GM18909 (cell line): Measurements from ENCODE around the gene CIITA.
A peak's percentile ranks its signal among the peaks of the same experiment; 100 is the strongest.

ENCODE experiments used
- ATAC-seq: cut with Tn5 transposase; IDR thresholded peaks from one replicate; pipeline ENCODE4 v1.9.1; 2021; ENCODE audit warnings: mild to moderate bottlenecking; ENCODE audit not compliant: unreplicated experiment, poor library complexity

CIITA gene

DNA sequence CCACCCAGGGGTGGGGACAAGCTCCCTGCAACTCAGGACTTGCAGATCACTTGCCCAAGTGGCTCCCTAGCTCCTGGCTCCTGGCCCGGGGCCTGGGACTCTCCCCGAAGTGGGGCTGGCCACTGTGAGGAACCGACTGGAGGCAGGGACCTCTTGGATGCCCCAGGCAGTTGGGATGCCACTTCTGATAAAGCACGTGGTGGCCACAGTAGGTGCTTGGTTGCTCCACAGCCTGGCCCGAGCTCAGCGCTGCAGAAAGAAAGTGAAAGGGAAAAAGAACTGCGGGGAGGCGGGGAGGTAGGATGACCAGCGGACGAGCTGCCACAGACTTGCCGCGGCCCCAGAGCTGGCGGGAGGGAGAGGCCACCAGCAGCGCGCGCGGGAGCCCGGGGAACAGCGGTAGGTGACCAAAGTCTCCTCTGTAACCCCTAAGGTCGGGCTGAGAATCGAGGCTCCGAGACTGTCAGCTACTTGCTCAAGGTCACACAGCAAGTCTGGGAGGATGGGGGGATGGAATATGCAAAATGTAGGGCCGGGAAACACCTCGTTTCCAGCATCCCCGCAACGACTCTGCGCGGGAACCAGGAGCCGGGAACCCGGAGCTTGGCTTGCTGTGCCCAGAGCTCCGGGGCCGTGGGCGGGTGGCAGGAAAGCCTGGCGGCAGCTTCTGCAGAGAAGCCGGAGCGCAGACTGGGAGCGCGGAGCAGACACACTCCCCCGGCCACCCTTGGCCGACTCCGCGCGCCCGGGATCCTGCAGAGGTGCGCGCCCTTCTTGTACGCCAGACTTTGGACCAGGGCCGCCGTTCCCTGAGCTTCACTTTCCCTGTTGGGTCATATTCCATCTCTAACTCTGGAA is 1.9 kb downstream of the CIITA start:
- peak; percentile 33 for ATAC-seq

DNA sequence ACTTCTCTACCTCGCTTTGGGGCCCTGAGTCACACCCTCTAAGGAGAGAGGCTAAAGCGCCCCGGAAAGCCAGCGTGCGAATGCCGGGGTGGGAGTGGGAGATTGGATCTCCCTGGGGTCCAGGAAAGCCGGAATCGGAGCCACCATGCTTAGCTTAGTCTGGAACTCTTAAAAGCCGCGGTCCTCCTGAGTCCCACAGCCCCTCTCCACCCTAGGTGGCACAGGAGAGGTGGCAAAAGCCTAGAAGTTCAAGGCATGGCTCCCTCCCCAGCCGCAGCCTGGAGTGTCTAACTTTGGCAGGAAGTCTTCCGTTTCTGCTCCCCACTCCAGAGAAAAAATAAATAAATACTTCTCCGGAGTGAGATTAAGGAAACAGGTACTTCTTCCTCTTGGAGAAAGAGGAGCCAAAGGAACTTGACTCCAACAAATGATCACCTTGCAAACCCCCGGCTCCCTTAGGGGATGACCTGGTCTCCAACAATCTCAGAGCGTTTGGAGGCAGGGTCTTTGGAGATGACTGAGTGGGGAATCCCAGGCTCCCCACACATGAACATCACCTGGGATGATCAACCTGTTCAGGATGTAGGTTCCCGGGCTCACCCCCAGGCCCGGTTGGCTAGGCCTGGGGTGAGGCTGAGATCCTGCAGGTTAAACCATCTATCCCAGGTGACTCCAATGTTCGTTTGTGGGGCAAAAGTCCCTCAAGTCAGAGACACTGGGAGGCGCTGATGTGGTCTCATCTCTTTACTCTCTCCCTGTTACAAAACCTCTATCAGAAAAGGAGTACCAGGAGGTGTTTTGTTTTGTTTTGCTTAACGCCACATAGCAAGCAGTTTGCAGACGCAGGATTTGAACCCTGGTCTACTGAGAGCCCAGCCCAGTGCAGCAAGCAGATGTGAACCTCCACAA is 2.9 kb downstream of the CIITA start:
- no peak for ATAC-seq

DNA sequence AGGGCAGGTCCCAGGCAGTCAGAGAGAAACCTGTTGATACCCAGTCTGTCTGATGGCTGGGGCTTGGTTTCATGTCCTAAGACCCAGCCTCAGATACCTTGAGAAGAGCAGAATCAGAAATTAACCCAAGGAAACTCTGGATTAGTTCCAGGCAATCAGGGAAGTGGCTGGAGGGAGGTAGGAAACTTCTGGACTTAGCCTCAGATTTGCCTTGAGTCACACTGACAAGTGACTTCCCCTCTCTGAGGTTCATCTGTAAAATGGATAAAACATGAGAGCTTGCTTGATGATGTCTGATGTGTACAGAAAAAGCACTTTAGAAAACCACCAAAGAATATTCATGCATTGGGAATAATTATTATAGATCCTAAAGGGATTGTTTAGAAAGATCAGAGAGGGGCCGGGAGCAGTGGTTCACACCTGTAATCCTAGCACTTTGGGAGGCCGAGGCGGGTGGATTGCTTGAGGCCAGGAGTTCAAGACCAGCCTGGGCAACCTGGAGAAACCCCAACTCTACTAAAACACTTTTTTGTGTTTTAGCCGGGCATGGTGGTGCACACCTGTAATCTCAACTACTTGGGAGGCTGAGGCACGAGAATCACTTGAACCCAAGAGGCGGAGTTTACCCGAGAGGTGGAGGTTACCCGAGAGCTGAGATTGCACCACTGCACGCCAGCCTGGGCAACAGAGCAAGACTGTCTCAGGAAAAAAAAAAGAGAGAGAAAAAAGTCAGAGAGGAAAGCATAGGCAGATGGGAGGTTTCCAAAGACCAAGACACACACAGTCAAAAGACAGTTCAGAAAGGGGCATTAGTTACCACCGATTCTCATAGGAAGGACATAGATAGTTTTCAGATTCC is 3.8 kb downstream of the CIITA start:
- no peak for ATAC-seq

DNA sequence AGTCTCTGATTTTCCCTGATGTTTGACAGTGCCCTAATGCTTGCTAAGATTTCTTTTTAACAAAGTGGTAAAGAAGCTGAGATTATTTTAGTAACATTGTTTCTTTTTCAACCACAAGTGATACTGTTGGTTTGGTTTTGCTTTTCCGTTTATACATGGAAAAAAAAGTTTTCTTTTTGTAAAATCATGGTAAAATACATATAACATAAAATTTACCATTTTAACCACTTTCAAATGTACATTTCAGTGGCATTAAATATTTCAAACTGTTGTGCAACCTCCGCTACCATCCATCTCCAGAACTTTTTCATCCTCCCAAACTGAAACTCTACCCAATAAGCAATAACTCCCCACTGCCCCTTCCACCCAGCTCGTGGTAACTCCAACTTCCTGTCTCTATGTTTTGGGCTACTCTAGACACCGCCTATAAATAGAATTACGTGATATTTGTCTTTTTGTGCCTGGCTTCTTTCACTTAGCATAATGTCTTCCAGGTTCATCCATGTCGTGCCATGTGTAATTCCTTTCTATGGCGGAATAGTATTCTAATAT is 4.6 kb downstream of the CIITA start:
- ATAC-seq = no peak

DNA sequence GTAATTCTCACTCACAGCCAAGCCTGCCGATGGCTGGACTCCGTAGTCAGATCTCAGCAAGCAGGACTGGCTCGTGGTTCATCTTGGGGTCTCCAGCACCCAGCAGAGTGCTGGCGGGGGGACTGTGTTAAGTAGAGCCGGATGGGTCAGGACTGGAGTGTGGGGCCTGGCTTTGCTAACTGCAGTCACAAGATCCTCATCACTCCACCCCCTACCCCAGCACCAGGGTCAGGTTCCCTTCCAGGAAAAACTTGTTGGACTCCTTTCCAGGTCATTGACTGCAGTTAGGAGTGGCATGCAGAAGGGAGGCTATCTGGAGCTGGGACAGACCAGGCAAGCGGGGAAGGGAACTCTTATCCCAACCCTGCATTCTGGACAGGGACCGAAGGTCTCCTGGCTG is 6.0 kb downstream of the CIITA start:
- no peak for ATAC-seq

DNA sequence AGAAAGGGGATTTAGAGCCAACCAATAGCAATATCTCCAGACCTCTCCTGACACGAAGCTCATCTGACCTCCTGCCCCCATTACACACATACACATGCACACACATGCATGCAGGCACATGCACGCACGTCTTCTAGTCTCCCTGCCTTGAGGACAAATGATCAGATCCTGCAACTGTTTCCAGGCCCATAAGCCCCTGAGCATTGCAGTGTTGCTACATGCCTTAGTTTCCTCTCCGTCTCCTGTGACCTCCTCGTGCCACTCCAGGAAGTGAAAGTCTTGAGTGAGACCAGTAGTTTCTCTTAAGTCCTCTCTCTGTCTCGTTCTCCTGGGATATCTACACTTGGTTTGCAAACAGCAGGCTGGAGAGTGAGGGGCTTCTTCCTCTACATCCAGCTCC is 8.2 kb downstream of the CIITA start:
- ATAC-seq = peak; percentile 35

DNA sequence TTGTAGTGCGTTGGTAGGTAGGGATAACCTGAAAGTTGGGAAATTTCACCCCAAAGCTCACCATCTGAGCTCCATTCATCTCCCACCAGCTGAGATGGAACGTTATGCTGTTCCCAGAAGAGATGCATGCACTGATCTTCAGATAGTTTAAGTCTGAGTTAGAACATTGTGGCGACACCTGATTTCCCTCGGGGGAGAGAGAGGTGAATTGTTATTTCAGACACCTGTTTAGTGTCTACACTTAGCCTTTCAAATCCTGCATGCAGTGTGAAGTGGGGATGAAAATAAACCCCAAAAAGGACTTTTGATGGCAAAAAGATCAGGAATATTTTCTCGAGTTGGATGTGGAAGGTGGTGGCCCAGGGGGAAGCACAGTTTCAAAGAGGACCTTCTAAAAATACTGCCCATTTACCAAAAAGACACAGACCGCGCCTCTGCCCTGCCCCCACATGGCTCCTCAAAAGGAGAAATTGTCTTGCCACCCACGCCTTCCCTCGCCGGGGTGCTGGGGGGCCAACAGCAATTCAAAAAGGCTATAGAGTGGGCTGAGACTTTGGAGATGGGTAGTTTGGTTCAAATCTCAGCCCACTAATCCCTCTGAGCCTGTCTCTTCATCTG is 11.4 kb downstream of the CIITA start:
- ATAC-seq = no peak

DNA sequence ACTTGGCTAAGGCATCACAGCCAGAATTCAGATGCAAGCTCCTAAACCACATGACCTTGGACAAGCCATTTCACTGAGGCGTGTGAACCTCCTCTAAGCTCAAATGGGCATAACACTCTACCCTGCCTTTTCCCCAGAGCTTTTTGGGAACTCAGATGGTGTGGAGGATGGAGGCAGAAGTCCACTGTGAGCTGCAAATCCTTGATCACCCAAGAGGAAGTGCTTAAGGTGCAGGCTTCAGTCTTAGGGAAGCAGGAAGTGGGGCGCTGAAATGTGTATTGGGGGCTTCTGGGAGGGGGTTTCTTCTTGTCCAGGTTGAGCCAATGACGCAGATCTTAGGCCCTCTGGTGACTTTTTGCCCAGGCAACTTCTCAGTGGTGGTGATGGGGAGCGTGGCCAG is 12.9 kb downstream of the CIITA start:
- ATAC-seq = no peak

DNA sequence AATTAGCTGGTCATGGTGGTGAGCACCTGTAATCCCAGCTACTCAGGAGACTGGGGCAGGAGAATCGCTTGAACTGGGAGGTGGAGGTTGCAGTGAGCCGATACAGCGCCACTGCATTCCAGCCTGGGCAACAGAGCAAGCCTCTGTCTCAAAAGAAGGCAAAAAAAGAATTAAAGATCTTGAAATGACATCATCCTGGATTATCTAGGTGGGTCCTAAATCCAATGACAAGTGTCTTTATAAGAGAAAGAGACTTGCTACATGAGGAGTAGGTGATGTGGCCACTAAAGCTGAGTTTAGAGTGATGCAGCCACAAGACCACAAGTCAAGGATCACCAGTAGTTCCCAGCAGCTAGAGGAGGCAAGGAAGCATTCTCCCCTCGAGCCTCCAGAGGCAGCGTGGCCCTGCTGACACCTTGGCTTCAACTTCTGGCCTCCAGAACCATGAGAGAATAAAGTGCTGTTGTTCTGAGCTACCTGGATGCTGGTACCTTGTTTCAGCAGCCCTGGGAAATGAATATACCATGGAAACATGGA is 15.8 kb downstream of the CIITA start:
- no peak for ATAC-seq

DNA sequence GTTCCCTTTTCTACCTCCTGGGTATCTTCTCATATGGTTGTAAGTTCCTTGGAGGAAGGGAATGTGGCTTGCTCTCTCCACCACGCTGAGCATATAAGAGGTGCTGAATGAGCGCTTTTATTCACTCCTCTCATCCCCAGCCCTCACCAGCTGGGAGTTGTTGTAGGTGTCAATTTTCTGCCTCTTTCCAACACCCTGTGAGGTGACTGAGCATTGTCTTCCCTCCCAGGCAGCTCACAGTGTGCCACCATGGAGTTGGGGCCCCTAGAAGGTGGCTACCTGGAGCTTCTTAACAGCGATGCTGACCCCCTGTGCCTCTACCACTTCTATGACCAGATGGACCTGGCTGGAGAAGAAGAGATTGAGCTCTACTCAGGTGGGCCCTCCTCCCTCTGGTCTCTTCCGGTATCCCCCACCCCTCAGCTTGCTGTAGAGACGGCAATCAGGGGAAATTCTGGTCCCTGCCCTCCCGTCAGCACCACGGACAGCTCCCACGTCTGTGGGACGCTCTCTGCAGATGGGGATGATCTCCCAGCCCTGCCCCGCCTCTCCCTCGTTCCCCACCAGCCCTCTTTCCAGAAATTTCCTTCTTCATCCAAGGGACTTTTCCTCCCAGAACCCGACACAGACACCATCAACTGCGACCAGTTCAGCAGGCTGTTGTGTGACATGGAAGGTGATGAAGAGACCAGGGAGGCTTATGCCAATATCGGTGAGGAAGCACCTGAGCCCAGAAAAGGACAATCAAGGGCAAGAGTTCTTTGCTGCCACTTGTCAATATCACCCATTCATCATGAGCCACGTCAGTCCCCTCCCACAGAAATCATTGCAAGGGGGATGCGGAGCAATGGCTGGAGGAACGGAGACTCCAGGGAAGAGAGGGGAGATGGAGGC is 18.3 kb downstream of the CIITA start:
- no peak for ATAC-seq

DNA sequence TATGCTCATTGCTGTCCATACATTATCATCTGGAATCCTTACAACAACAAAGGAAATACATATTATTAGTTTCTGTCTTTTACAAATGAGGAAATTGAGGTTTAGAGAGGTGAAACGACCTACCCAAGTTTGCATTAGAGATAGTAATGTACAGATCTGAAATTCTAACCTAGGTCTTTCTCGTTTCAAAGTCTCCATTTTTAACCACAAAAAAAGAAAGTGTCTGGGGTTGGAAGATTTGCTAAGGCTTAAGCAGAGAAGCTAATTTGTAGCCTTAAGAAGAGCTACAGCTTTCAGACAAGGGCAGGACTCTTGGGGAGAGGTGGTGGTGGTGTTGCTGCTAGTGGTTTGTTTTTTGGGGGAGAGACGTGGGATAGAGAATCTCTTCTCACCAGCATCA is 19.2 kb downstream of the CIITA start:
- no peak for ATAC-seq

DNA sequence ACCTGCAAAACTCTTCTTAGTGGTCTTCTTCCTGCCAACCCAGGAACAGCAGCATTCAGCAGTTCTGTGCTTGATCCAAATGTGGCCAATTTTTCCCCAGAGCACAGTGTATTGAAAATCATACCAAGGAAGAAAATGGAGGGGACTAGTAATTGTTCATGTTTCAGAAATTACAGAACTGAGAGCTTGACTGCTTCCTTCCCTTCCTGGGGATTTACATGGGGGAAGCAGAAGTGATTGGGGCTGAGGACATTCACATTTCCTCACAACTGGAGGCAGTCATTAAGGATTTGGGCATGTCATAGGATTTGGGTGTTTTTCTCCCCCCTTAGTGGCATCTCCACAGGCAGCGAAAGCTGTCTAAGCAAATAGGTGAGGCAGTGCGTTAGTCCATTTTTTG is 19.7 kb downstream of the CIITA start:
- no peak for ATAC-seq

DNA sequence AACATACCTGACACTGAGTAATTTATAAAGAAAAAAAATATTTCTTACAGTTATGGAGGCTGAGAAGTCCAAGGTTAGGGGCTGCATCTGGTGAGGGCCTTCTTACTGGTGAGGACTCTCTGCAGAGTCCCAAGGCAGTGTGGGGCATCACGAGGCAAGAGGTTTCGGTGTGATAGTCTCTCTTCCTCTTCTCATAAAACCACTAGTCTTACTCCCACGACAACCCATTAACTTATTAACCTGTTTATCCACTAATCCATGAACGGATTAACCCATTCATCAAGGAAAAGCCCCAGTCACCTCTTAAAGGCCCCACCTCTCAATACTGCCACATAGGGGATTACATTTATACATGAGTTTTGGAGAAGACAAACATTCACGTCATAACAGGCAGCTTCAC is 20.1 kb downstream of the CIITA start:
- peak; percentile 75 for ATAC-seq

DNA sequence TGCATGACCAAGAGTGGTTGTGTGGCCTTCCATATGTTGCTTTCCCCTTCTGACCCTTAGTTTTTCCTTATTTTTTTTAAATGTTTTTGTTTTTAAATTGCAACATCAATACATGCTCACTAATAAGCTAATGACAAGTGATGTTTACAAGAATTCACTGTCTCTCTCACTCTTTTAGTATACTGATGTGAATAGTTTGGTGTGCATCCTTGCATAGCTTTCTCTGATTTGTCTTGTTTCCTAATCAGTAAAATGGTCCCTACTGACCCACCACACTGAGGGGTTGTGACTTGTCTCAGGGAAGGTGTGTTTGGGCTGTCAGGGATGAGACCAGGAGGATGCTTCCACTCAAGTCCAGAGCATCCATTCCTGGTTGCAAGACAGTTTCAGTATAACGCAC is 26.0 kb downstream of the CIITA start:
- ATAC-seq = no peak

DNA sequence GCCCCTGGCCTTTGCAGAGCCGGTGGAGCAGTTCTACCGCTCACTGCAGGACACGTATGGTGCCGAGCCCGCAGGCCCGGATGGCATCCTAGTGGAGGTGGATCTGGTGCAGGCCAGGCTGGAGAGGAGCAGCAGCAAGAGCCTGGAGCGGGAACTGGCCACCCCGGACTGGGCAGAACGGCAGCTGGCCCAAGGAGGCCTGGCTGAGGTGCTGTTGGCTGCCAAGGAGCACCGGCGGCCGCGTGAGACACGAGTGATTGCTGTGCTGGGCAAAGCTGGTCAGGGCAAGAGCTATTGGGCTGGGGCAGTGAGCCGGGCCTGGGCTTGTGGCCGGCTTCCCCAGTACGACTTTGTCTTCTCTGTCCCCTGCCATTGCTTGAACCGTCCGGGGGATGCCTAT is 29.5 kb downstream of the CIITA start:
- no peak for ATAC-seq

DNA sequence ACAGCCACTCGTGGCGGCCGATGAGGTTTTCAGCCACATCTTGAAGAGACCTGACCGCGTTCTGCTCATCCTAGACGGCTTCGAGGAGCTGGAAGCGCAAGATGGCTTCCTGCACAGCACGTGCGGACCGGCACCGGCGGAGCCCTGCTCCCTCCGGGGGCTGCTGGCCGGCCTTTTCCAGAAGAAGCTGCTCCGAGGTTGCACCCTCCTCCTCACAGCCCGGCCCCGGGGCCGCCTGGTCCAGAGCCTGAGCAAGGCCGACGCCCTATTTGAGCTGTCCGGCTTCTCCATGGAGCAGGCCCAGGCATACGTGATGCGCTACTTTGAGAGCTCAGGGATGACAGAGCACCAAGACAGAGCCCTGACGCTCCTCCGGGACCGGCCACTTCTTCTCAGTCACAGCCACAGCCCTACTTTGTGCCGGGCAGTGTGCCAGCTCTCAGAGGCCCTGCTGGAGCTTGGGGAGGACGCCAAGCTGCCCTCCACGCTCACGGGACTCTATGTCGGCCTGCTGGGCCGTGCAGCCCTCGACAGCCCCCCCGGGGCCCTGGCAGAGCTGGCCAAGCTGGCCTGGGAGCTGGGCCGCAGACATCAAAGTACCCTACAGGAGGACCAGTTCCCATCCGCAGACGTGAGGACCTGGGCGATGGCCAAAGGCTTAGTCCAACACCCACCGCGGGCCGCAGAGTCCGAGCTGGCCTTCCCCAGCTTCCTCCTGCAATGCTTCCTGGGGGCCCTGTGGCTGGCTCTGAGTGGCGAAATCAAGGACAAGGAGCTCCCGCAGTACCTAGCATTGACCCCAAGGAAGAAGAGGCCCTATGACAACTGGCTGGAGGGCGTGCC is 30.1 kb downstream of the CIITA start:
- ATAC-seq = no peak

DNA sequence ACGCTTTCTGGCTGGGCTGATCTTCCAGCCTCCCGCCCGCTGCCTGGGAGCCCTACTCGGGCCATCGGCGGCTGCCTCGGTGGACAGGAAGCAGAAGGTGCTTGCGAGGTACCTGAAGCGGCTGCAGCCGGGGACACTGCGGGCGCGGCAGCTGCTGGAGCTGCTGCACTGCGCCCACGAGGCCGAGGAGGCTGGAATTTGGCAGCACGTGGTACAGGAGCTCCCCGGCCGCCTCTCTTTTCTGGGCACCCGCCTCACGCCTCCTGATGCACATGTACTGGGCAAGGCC is 30.7 kb downstream of the CIITA start:
- ATAC-seq = no peak

DNA sequence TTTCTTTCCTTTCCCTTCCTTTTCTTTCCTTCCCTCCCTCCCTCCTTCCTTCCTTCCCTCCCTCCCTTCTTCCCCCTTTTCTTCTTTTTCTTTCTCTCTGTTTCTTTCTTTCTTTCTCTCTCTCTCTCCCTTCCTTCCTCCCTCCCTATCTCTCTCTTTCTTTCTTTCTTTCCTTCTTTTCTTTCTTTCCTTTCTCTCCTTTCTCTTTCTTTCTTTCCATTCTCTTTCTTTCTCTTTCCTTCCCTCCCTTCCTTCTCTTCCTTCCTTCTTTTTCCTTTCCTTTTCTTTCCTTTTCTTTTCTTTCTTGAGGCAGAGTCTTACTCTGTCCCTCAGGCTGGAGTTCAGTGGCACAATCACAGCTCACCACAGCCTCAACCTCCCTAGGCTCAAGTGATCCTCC is 34.3 kb downstream of the CIITA start:
- no peak for ATAC-seq
